Activated CD4-positive, alpha-beta T cell treated with anti-CD3 and anti-CD28 coated beads, Interleukin-2, Interleukin-6, amounts not matched to agents 100 ng/mL and 50 ng/mL, durations not matched to agents 16 hours and 8 hours (primary cell): ENCODE results near the gene KCNJ3.

ENCODE experiments used
- DNase-seq: peaks from one replicate; pipeline ENCODE4 v3.0.0-alpha.2; 2020

Gene KCNJ3

GRCh38 chr2:154698296-154698720, at the start of gene KCNJ3:
Gene KCNJ3, plus strand, starts transcription at chr2:154698695. Its CDS starts 81 bp downstream, at chr2:154698776.
- no peak for DNase-seq

GRCh38 chr2:154655499-154655898, 43.0 kb upstream of the KCNJ3 start:
- no peak for DNase-seq

- DNase-seq, result no peak
Observed at GRCh38 chr2:154658854-154659253, 39.6 kb upstream of the KCNJ3 start.

GRCh38 chr2:154664248-154664647, 34.2 kb upstream of the KCNJ3 start:
- no peak for DNase-seq

- DNase-seq, result no peak
Observed at GRCh38 chr2:154670083-154670482, 28.4 kb upstream of the KCNJ3 start.

- no peak for DNase-seq
Observed at GRCh38 chr2:154673694-154674093, 24.8 kb upstream of the KCNJ3 start.

GRCh38 chr2:154677401-154677800, 21.1 kb upstream of the KCNJ3 start:
- no peak for DNase-seq

- no peak for DNase-seq
Observed at GRCh38 chr2:154681741-154682140, 16.8 kb upstream of the KCNJ3 start.

- DNase-seq, result no peak
Observed at GRCh38 chr2:154686162-154686561, 12.3 kb upstream of the KCNJ3 start.

- no peak for DNase-seq
Observed at GRCh38 chr2:154688373-154688772, 10.1 kb upstream of the KCNJ3 start.

- no peak for DNase-seq
Observed at GRCh38 chr2:154689158-154689557, 9.3 kb upstream of the KCNJ3 start.

- no peak for DNase-seq
Observed at GRCh38 chr2:154692927-154693326, 5.6 kb upstream of the KCNJ3 start.

- DNase-seq, result no peak
Observed at GRCh38 chr2:154693741-154694340, 4.7 kb upstream of the KCNJ3 start.

- DNase-seq, result no peak
Observed at GRCh38 chr2:154694881-154695280, 3.6 kb upstream of the KCNJ3 start.

GRCh38 chr2:154696369-154696768, 2.1 kb upstream of the KCNJ3 start:
- no peak for DNase-seq

- no peak for DNase-seq
Observed at GRCh38 chr2:154696810-154697417, 1.6 kb upstream of the KCNJ3 start.

- DNase-seq, result no peak
Observed at GRCh38 chr2:154697418-154698252, 860 bp upstream of the KCNJ3 start.

GRCh38 chr2:154698721-154699574, 453 bp downstream of the KCNJ3 start:
- no peak for DNase-seq

- DNase-seq, result no peak
Observed at GRCh38 chr2:154699575-154699930, 1.1 kb downstream of the KCNJ3 start.

GRCh38 chr2:154700136-154700535, 1.6 kb downstream of the KCNJ3 start:
- no peak for DNase-seq

GRCh38 chr2:154704991-154705390, 6.5 kb downstream of the KCNJ3 start:
- DNase-seq, result no peak

GRCh38 chr2:154706660-154707059, 8.2 kb downstream of the KCNJ3 start:
- no peak for DNase-seq

- DNase-seq, result no peak
Observed at GRCh38 chr2:154707994-154708575, 9.6 kb downstream of the KCNJ3 start.
